NCI-H1930 (cell line): ENCODE results near the gene GOLGA8N.

Experiments used
- DNase-seq, 2 experiments: peaks; one replicate each; lab custom pipeline; 2025; lab: John Stamatoyannopoulos, UW

Gene GOLGA8N

GRCh38 chr15:32651229-32651837, 58.1 kb downstream of the GOLGA8N start:
- DNase-seq: peak; percentile 19 to 36

- DNase-seq: no peak
These were observed 58.9 kb downstream of the GOLGA8N start for GRCh38 chr15:32652178-32652577.

GRCh38 chr15:32656091-32656490, 62.8 kb downstream of the GOLGA8N start:
- no peak for DNase-seq

GRCh38 chr15:32656496-32656895, 63.2 kb downstream of the GOLGA8N start:
- DNase-seq: no peak
